Measurements from ENCODE around the gene LCN10. TPM values are rescaled to one million over a fixed set of nuclear protein-coding genes. Genes with fewer than 3 reads are reported as not detected.

LCN10 gene
- total and polyA plus RNA-seq, 10 of the 15 experiments (the other 5 are each of a cell fraction or from before 2014, with no cell fraction given) = 0.06 to 1.3 (median 0.21) TPM; not detected in 1

- TF ChIP-seq E2F8 (IDR thresholded peaks at IDR 0.05; ENCODE audit: low read depth, partially characterized antibody) = no peak
- TF ChIP-seq TCF3 (IDR thresholded peaks at IDR 0.05; ENCODE audit: borderline replicate concordance, insufficient read depth, low read depth, low read length) = no peak
- no peak for TF ChIP-seq BCLAF1 (IDR thresholded peaks at IDR 0.05)
- no peak for TF ChIP-seq HDGF (IDR thresholded peaks at IDR 0.05)
- TF ChIP-seq PBX3 (IDR thresholded peaks at IDR 0.05; ENCODE audit: insufficient replicate concordance, low read depth, low read length) = no peak
- TF ChIP-seq NR2F1 (conservative IDR thresholded peaks at IDR 0.05) = no peak
Measured at GRCh38 chr9:136700304-136700703, 42.4 kb downstream of the LCN10 start (continued).

Measured in GM12878 (cell line).